GM21786 (cell line): ENCODE data around the gene YTHDC1.
"Not testable (repeated sequence)": the region's sequence is repeated elsewhere in the genome, so short reads cannot be mapped to it uniquely, and the experiment has no call there.

Experiments used
- ATAC-seq: cut with Tn5 transposase; IDR thresholded peaks from one replicate; pipeline ENCODE4 v1.9.1; 2021; ENCODE audit not compliant: unreplicated experiment

YTHDC1 gene

DNA sequence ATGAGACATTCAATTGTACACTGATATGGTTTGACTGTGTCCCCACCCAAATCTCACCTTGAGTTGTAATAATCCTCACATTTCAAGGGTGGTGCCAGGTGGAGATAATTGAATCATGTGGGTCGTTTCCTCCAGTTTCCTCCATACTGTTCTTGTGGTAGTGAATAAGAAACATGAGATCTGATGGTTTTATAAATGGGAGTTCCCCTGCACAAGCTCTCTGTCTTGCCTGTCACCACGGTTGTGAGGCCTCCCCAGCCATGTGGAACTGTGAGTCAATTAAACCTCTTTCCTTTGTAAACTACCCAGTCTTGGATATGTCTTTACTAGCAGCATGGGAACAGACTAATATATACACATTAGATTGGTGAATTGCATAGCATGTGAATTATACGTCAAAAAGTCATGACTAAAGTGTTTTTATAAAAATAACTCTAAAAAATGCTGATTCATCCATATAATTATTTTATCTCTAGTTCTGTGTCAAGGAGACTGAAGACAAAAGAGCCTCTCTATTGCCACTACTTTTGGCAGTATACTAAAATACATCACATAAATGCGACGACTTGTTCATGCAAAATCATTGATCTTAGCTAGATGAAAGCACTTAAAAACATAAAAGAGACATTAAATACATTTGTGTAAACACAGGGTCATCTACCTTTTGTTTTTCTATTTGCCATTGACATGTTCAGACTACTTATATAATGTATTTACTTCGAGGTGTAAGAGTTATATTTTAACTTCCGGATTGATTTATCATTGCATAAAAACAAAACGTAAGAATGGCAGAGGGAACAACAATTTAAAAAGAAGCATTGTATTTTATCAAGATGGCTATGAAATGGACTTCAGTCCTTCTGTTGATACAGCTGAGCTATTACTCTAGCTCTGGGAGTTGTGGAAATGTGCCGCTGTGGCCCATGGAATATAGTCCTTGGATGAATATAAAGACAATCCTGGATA lies 50.1 kb downstream of the YTHDC1 start:
- ATAC-seq: no peak

DNA sequence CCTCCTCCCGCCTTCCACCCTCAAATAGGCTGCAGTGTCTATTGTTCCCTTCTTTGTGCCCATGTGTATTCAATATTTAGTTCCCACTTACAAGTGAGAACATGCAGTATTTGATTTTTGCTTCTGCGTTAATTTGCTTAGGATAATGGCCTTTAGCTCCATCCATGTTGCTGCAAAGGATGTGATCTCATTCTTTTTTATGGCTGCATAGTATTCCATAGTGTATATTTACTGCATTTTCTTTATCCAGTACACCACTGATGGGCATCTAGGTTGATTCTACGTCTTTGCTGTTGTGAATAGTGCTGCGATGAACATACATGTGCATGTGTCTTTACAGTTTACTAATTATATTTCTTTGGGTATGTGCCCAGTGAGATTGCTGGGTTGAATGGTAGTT lies 52.8 kb downstream of the YTHDC1 start:
- ATAC-seq: no peak

DNA sequence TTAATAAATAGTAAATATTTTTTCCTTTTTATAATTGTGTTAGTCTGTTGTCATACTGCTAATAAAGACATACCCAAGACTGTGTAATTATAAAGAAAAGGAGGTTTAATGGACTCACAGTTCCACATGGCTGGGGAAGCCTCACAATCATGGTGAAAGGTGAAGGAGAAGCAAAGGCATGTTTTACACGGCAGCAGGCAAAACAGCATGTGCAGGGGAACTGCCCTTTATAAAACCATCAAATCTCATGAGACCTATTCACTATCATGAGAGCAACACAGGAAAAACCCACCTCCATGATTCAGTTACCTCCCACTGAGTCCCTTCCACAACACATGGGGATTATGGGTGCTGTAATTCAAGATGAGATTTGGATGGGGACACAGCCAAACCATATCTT lies 58.6 kb downstream of the YTHDC1 start:
- no peak for ATAC-seq

DNA sequence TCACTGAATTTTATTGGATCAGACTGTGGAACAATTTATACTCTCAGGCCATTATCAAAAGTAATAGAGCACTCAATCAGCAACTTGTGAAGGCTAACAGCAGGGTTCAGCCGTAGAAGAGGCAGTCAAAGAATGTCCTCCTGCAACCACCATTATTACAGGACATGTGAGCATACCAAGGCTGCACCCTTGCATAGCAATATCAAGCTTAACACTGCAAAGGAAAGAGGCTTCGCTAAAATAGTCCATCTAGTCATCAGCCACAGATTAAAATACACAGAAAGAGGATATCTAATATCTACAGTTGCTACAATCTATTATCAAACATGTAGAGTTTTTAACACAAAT lies 61.5 kb downstream of the YTHDC1 start:
- no peak for ATAC-seq

DNA sequence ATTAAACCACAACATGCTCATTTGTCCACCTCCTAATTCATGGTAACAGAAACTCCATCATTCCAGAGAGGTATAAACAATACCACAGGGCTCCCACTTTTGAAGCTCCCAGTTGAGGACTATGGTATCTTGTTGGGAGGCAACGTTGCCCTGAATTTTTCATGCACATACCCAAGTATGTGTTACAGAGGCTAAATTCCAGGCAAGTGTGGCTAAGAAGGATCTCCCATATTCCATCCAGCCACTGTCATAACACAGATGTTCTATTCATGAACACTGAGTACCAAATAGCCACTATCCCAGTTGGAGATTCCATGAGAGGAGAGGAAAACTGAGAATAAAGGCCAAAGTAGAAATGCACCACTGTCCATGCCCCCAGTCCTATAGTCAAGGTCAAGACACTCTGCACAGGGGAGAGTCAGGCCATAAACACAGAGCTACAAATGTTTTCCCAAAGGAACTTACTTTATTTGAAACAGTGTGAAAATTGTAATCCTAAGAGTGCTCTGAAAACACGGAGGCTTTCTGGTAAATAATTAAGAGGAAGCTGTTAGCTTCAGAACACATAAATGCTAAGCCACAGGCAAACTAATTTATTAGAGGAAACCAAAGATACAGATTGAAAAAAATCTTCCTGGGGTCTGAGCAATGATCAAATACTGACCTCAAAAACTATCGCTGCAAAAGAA lies 62.0 kb downstream of the YTHDC1 start:
- ATAC-seq: no peak

DNA sequence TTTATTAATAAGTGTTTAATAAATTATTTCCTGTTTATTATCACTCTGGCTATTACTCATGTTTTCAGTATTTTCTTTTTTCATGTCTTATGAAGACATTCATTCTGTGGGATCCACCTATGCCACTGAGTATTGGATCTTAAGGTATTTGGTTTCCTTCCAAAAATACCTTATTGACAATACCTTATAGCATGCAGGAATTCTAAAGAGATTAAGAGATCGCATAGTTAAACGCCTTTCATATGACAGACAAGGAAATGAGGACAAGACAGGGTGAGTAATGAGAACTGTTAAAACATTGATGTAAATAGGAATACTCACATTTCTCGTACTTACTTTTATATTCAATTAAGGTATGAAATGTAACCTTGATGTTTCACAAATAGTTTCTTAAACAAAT lies 66.2 kb downstream of the YTHDC1 start:
- no peak for ATAC-seq

DNA sequence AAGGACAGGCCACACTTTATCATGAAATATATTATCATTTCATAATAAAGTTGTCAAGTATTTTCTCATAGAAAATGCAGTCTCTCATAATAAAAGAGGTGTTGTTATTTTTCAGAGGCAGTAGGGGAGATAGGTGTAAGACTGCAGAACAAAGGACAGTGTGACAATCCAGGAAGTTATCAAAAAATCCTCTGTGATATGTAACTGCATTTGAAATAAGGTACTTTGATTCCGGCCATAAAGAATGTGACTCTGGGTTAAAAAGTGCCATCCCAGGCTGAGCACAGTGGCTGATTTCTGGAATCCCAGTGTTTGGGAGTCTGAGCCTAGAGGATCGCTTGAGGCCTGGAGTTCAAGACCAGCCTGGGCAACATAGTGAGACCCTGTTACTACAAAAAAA lies 66.8 kb downstream of the YTHDC1 start:
- no peak for ATAC-seq

DNA sequence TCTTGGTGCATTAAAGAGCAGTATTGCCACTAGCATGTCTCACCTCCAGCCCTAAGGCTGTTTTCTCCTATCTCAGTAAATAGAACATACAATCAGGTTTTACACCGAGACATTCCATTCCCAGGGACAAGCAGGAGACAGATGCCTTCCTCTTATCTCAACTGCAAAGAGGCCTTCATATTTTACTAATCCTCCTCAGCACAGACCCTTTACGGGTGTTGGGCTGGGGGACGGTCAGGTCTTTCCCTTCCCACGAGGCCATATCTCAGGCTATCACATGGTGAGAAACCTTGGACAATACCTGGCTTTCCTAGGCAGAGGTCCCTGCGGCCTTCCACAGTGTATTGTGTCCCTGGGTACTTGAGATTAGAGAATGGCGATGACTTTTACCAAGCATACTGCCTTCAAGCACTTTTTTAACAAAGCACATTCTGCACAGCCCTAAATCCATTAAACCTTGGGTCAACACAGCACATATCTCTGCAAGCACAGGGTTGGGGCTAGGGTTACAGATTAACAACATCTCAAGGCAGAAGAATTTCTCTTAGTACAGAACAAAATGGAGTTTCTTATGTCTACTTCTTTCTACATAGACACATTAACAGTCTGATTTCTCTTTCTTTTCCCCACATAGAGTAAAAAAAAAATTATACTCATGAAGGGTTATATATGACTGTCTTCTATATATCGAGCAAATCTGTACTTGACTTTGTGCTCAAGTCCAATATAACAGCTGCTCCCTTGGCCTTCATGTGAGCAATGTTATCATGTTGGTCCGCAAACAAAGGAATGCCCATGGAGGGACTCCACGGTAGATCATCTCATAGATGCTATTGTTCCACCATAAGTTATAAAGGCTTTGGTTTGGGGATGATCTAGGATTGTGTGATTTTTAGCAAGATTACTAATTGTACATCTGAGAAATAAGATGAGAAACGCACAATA lies 67.8 kb downstream of the YTHDC1 start:
- ATAC-seq: not testable (repeated sequence)

DNA sequence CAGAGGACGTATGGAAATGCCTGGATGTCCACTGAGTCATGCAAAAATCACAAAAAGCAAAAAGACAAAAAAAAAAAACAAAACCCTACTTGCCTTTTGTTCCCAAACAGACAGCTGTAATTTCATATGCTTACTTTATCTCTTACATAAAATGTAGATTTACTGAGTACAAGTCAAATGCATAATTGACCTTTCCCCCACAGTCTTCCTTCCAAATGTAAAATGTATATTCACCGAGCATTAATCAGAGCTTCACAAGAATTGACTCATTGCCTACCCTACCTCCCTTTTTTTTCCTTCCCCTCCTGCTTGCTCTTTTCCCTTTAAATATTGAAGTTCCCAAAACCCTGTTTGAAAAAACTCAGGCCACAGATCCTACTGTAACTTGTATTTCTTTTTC lies 71.9 kb downstream of the YTHDC1 start:
- ATAC-seq: no peak

DNA sequence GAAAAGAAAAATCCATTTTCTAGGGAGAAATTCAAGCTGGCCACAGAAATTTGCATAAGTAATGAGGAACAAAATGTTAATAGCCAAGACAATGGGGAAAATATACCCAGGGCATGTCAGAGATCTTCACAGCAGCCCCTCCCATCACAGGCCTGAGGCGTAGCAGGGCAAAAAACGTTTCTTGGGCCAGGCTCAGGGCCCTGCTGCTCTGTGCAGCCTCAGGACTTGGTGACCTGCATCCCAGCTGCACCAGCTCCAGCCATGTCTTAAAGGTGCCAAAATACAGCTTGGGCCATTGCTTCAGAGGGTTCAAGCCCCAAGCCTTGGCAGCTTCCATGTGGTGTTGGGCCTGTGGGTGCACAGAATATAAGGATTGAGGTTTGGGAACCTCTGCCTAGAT lies 72.3 kb downstream of the YTHDC1 start:
- no peak for ATAC-seq

DNA sequence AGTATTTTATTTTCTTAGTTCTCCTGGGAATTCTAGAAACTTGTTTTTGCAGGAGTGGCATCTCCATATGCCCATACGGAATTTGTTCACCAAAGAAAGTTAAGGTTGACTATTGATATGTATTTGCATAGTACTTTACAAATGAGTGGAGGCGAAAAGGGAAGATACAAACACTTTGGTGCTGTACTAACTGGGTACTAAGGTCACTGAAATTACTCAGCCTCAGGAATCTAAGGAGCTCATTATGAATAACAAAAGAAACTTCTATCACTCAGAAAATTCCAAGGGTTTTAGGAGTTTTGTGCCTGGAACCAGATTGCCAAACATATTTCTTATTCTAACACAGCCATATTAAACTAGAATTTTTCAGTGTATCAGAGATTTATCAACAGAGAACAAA lies 77.0 kb downstream of the YTHDC1 start:
- ATAC-seq: peak; percentile 44

DNA sequence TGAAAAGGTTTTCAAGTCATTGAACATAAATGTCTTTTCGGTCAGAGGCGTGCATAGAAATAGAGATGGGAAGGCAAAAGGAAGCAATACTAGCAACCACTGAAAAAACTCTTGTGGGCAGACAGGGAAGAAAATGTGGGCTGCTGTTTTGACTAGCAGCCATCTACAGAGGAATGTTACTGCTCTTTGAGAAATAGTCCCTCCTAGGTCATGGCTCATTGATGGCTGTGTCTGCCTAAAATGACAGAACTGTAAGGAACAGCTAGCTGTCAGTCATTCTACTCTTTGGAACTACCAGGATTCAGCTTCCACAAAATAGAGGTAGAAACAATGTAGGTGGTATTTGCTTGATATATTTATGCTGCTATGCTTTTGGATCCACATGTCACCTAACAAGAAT lies 77.5 kb downstream of the YTHDC1 start:
- ATAC-seq: peak; percentile 42

DNA sequence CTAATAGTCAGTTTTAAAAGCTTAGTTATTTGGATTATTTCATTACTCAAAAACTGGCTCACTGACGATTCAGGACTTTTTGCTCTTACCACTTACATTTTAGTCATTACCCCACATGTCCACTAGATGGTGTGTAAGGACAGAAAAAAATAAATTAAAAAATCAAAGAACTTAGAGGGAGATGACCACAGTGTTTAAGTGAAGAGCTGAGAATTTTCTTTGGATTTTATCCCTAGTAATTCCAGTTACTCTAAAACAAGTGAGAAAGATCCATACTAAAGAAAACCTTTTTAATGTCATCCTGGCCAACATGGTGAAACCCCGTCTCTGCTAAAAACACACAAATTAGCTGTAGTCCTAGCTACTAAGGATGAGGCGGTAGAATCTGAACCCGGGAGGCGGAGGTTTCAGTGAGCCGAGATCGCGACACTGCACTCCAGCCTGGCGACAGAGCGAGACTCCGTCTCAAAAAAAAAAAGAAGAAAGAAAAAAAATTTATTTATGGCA lies 78.0 kb downstream of the YTHDC1 start:
- peak; percentile 50 for ATAC-seq

DNA sequence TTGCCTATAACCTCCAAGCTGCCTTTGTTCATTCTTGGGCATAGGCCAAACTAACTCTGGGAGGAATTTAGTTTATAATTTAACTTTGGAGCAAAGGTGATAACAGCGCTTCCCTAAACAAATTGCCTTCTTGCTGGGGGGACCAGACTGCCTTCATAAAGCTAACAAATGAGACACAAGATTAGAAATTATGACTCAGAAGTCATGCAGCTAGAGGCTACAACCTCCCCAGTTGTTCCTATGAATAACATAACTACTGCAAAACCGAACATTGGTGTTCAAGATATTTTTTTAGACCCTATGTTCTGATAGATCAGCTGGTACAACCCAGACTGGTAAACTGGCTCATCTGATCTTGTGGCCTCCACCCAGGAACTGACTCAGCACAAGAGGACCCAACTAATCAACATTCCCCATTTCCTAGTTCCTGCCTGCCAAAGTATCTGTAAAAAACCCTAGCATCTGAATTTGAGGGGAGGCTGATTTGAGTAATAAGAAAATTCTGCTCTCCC lies 82.4 kb downstream of the YTHDC1 start:
- no peak for ATAC-seq

DNA sequence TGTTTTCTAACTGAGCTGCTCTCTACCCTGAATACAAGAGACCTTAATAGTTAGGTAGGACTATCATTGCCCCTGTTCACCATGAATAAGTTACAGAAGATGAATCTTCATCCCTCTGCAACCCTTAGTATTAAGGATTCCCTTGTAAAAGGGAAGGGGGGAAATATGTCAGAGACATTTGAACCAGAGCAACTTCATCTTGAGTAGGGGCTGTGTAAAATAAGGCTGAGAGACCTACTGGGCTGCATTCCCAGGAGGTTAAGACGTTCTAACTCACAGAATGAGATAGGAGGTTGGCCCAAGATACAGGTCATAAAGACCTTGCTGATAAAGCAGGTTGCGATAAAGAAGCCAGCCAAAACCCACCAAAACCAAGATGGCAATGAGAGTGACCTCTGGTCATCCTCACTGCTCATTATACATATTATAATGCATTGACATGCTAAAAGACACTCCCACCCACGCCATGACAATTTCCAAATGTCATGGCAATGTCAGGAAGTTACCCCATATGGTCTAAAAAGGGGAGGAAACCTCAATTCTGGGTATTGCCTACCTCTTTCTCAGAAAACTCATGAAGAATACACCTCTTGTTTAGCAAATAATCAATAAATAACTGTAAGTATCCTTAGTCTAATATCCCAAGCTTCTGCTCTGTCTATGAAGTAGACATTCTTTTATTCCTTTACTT lies 84.9 kb downstream of the YTHDC1 start:
- no peak for ATAC-seq
